Upper lobe of left lung (tissue), 6 donors: ENCODE data around the gene KIF3B. TPM values are rescaled to one million over a fixed set of nuclear protein-coding genes. Genes with fewer than 3 reads are reported as not detected.
A peak's percentile ranks its signal among the peaks of the same experiment; 100 is the strongest.
"Not testable (repeated sequence)": the region's sequence is repeated elsewhere in the genome, so short reads cannot be mapped to it uniquely, and the experiment has no call there.

ENCODE experiments used
- ATAC-seq, 2 donors: fragments of 200-7000 bp; cut with Tn5 transposase; one replicate each; pipeline ENCODE4 v1.9.1; 2022; ENCODE audit warnings: mild to moderate bottlenecking in 2 of 2, moderate library complexity in 2 of 2; ENCODE audit not compliant: low FRiP score in 2 of 2
- DNase-seq, 2 donors: peaks; one replicate each; pipeline ENCODE4 v3.0.0-alpha.2; 2019 to 2020
- H3K27ac ChIP-seq, 4 donors: fragments of 200-600 bp; sonication (generic); one replicate each; pipeline ENCODE4 v1.5.1; 2016 to 2019
- H3K27me3 ChIP-seq, 4 donors: fragments of 200-600 bp; sonication (generic); one replicate each; pipeline ENCODE4 v1.5.1; 2017 to 2019
- H3K36me3 ChIP-seq, 4 donors: fragments of 200-600 bp; sonication (generic); one replicate each; pipeline ENCODE4 v1.5.1; 2016 to 2019
- H3K4me1 ChIP-seq, 4 donors: fragments of 200-600 bp; sonication (generic); one replicate each; pipeline ENCODE4 v1.5.1; 2018 to 2019
- H3K4me3 ChIP-seq, 4 donors: fragments of 200-600 bp; sonication (generic); one replicate each; pipeline ENCODE4 v1.5.1; 2017 to 2019; ENCODE audit warnings: mild to moderate bottlenecking in 2 of 4, moderate library complexity in 1 of 4
- H3K9me3 ChIP-seq, 4 donors: fragments of 200-600 bp; sonication (generic); one replicate each; pipeline ENCODE4 v1.5.1; 2018 to 2019
- CTCF ChIP-seq, 6 experiments: fragments of 450-650 bp in 4 of 6; fragments of 200-600 bp in 2 of 6; sonication (generic) in 2 of 6; IDR thresholded peaks; one replicate each; pipeline ENCODE4 v1.5.1; 2016 to 2019; ENCODE audit warnings: antibody characterized with exemption in 6 of 6
- EP300 ChIP-seq, 4 donors: sonication (generic); formaldehyde crosslinking; IDR thresholded peaks; one replicate each; pipeline ENCODE4 v1.5.1; 2017; ENCODE audit warnings: antibody characterized with exemption in 4 of 4, control low read depth in 2 of 4
- POLR2A ChIP-seq, 4 donors: fragments of 450-650 bp; IDR thresholded peaks; one replicate each; pipeline ENCODE4 v1.5.1; 2016 to 2017; ENCODE audit warnings: antibody characterized with exemption in 4 of 4, mild to moderate bottlenecking in 2 of 4
- POLR2AphosphoS5 ChIP-seq, 2 donors: sonication (generic); formaldehyde crosslinking; IDR thresholded peaks; one replicate each; pipeline ENCODE4 v1.5.1; 2017; ENCODE audit warnings: antibody characterized with exemption in 2 of 2
- WGBS, 2 donors: methylation state at CpG; one replicate each; pipeline ENCODE4 v1.1.5; 2017 to 2018; 5-methylcytosine and 5-hydroxymethylcytosine counted together
- total RNA-seq, 6 donors: library from RNA; depleted of rRNA in 4 of 6; stranded (reverse); fragments of >200 nt in 4 of 6; gene quantifications; one replicate each; pipeline versions ENCODE4 v1.1.0 to v1.2.1, GENCODE V29; 2016 to 2021
- donor health status: DM: no; HTN: no; CAD: no; lungs with moderate emphysema.
- donor health status: DM: no; HTN: yes; CAD: no; lungs with severe emphysema.

KIF3B gene
- total RNA-seq, 6 donors from 2014 or later: 14.7 to 37.5 (median 26.7) TPM

- Histone ChIP-seq H3K4me1 (peaks cover 20 to 42% (median 34%) of the 10 kb centered on the region in 4 donors), H3K36me3 (peaks cover 0 to 3% (median 0%) of the 10 kb centered on the region in 4 donors), H3K4me3 (no peak overlapping the region), H3K27me3 (no peaks in the 10 kb centered on the region), H3K9me3 (no peaks in the 10 kb centered on the region), H3K27ac (peak overlapping the region; percentile 14 to 62 (median 56))
- DNase-seq (peak in 1 of 2 donors; percentile 80), ATAC-seq (peak; percentile 19 to 71)
- TF ChIP-seq CTCF (IDR thresholded peaks at IDR 0.05) (no peak), POLR2AphosphoS5 (IDR thresholded peaks at IDR 0.05) (peak in 1 of 2 donors; percentile 53), EP300 (IDR thresholded peaks at IDR 0.05) (peak in 1 of 4 donors; percentile 47), POLR2A (IDR thresholded peaks at IDR 0.05) (no peak)
- WGBS, 2 donors: 68 to 84% methylated on average over 7 of the region's 7 CpGs
Measured at GRCh38 chr20:32338665-32339064, 61.2 kb downstream of the KIF3B start.

- Histone ChIP-seq H3K36me3 (peaks cover 0 to 3% (median 0%) of the 10 kb centered on the region in 4 donors), H3K27me3 (no peaks in the 10 kb centered on the region), H3K9me3 (no peaks in the 10 kb centered on the region), H3K4me3 (no peak overlapping the region), H3K27ac (peak overlapping the region; percentile 14 to 62 (median 56)), H3K4me1 (peaks cover 16 to 37% (median 30%) of the 10 kb centered on the region in 4 donors)
- ATAC-seq (peak; percentile 27 to 56), DNase-seq (peak in 1 of 2 donors; percentile 58)
- TF ChIP-seq POLR2A (IDR thresholded peaks at IDR 0.05): no peak
- no peak for TF ChIP-seq CTCF (IDR thresholded peaks at IDR 0.05)
- 58 to 87% methylated on average over 2 of the region's 2 CpGs for WGBS, 2 donors
Measured at GRCh38 chr20:32339116-32339515, 61.7 kb downstream of the KIF3B start.

DNA sequence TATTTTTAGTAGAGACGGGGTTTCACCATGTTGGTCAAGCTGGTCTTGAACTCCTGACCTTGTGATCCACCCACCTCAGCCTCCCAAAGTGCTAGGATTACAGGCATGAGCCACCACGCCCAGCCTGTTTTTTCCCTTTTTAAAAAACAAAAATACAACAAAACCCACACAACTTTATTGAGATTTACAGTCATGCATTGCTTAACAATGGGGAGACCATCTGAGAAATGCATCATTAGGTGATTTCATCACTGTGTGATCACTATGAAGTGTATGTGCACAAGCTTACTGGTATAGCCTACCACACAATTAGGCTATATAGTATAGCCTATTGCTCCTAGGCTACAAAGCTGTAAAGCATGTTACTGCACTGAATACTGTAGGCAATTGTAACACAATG, 63.6 kb downstream of the KIF3B start:
- not testable (repeated sequence) for H3K9me3 ChIP-seq, H3K27me3 ChIP-seq, ATAC-seq, H3K36me3 ChIP-seq, H3K27ac ChIP-seq, DNase-seq, H3K4me3 ChIP-seq
- peaks cover 9 to 30% (median 24%) of the 10 kb centered on the region in 4 donors for H3K4me1 ChIP-seq
- WGBS, 2 donors: 65 to 83% methylated on average over 2 of the region's 2 CpGs

GRCh38 chr20:32343439-32343838, 66.0 kb downstream of the KIF3B start:
- no peak overlapping the region for H3K27ac ChIP-seq
- H3K4me3 ChIP-seq: no peak overlapping the region
- no peaks in the 10 kb centered on the region for H3K27me3 ChIP-seq
- TF ChIP-seq POLR2AphosphoS5 (IDR thresholded peaks at IDR 0.05): peak in 1 of 2 donors; percentile 33
- no peak for TF ChIP-seq POLR2A (IDR thresholded peaks at IDR 0.05)
- peak in 1 of 4 donors; percentile 52 for TF ChIP-seq EP300 (IDR thresholded peaks at IDR 0.05)
- TF ChIP-seq CTCF (IDR thresholded peaks at IDR 0.05): no peak
- H3K4me1 ChIP-seq: peaks cover under 1 to 23% (median 15%) of the 10 kb centered on the region in 4 donors
- 68 to 78% methylated on average over 3 of the region's 3 CpGs for WGBS, 2 donors
- no peaks in the 10 kb centered on the region for H3K36me3 ChIP-seq
- no peaks in the 10 kb centered on the region for H3K9me3 ChIP-seq
- DNase-seq: peak in 1 of 2 donors; percentile 50
- no peak for ATAC-seq

GRCh38 chr20:32344835-32345506, 67.5 kb downstream of the KIF3B start:
- no peak overlapping the region for H3K27ac ChIP-seq
- DNase-seq (no peak), ATAC-seq (no peak)
- H3K36me3 ChIP-seq: peaks cover 0 to under 1% (median 0%) of the 10 kb centered on the region in 4 donors
- no peaks in the 10 kb centered on the region for H3K27me3 ChIP-seq
- H3K4me3 ChIP-seq: no peak overlapping the region
- no peak for TF ChIP-seq POLR2A (IDR thresholded peaks at IDR 0.05)
- TF ChIP-seq POLR2AphosphoS5 (IDR thresholded peaks at IDR 0.05): no peak
- no peak for TF ChIP-seq EP300 (IDR thresholded peaks at IDR 0.05)
- no peak for TF ChIP-seq CTCF (IDR thresholded peaks at IDR 0.05)
- H3K4me1 ChIP-seq: peaks cover 0 to 11% (median 7%) of the 10 kb centered on the region in 4 donors
- H3K9me3 ChIP-seq: no peaks in the 10 kb centered on the region
- WGBS, 2 donors: 48 to 59% methylated on average over 7 of the region's 7 CpGs
